HFFc6 (cell line): Measurements from ENCODE around the gene PGM5. TPM values are rescaled to one million over a fixed set of nuclear protein-coding genes. Genes with fewer than 3 reads are reported as not detected.
"Not testable (repeated sequence)": the region's sequence is repeated elsewhere in the genome, so short reads cannot be mapped to it uniquely, and the experiment has no call there.

Experiments
- DNase-seq: peaks from one replicate; pipeline ENCODE4 v3.0.0-alpha.2; 2018
- H3K27ac Mint-ChIP-seq: 2 replicates; pipeline ENCODE4 v1.8.0; 2020; ENCODE audit warnings: mild to moderate bottlenecking, mixed read lengths
- H3K27me3 Mint-ChIP-seq: 2 replicates; pipeline ENCODE4 v1.8.0; 2021; ENCODE audit warnings: mild to moderate bottlenecking, moderate library complexity, mixed read lengths; ENCODE audit not compliant: insufficient read depth
- H3K36me3 Mint-ChIP-seq: 2 replicates; pipeline ENCODE4 v1.8.0; 2021; ENCODE audit warnings: low read depth, mixed read lengths
- H3K4me1 Mint-ChIP-seq: 2 replicates; pipeline ENCODE4 v1.8.0; 2020; ENCODE audit warnings: low read depth, mixed read lengths
- H3K4me3 Mint-ChIP-seq: 2 replicates; pipeline ENCODE4 v1.8.0; 2020; ENCODE audit warnings: mild to moderate bottlenecking, moderate library complexity, mixed read lengths
- H3K9me3 Mint-ChIP-seq: 2 replicates; pipeline ENCODE4 v1.8.0; 2020; ENCODE audit warnings: mild to moderate bottlenecking, mixed read lengths
- CTCF ChIP-seq: fragments of 200-600 bp; sonication (generic); IDR thresholded peaks from 2 replicates; pipeline ENCODE4 v1.5.0; 2021; ENCODE audit warnings: antibody characterized with exemption, mild to moderate bottlenecking
- total RNA-seq, 6 experiments: library from RNA; stranded (reverse); fragmentation: NEBNext Ultra II Directional; extraction: Animal tissue kit (Norgen Biotek cat#: 25700); gene quantifications; 2 replicates in 1 of 6; 3 replicates in 5 of 6; pipeline ENCODE4 v1.2.3, GENCODE V29; 2021

PGM5 gene
- total RNA-seq, 6 experiments from 2014 or later = 0.24 to 0.85 (median 0.35) TPM; not detected in 1

- H3K36me3 Mint-ChIP-seq, H3K4me1 Mint-ChIP-seq, H3K9me3 Mint-ChIP-seq, H3K27ac Mint-ChIP-seq, H3K27me3 Mint-ChIP-seq, H3K4me3 Mint-ChIP-seq: not testable (repeated sequence)
- peak; percentile 56 for DNase-seq
Measured at GRCh38 chr9:68397095-68397423, 40.6 kb downstream of the PGM5 start.

- not testable (repeated sequence) for H3K27ac Mint-ChIP-seq, DNase-seq, H3K36me3 Mint-ChIP-seq, H3K27me3 Mint-ChIP-seq, H3K9me3 Mint-ChIP-seq, H3K4me1 Mint-ChIP-seq, H3K4me3 Mint-ChIP-seq
Measured at GRCh38 chr9:68397796-68398195, 41.4 kb downstream of the PGM5 start.

DNA sequence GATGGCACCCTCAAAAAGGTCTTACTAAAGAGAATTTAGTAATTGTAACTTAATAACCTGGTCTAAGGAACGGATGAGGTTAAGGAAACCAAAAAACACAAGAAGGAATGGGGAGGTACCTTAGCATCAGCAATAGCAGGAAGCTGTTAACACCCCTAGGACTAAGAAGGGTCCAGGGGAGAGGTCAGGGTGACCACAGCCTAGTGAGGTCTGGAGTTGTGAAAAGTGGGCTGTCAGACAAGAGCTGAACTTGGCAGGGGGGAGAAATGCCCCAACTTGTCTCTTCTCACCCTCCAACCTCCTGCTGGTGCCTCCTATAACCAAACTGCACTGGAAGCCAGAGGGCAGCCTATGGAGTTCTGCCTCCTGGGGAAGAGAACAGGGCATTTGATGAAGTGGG, 41.9 kb downstream of the PGM5 start:
- H3K27me3 Mint-ChIP-seq, H3K4me1 Mint-ChIP-seq, H3K9me3 Mint-ChIP-seq, H3K36me3 Mint-ChIP-seq, DNase-seq, H3K27ac Mint-ChIP-seq, H3K4me3 Mint-ChIP-seq: not testable (repeated sequence)

DNA sequence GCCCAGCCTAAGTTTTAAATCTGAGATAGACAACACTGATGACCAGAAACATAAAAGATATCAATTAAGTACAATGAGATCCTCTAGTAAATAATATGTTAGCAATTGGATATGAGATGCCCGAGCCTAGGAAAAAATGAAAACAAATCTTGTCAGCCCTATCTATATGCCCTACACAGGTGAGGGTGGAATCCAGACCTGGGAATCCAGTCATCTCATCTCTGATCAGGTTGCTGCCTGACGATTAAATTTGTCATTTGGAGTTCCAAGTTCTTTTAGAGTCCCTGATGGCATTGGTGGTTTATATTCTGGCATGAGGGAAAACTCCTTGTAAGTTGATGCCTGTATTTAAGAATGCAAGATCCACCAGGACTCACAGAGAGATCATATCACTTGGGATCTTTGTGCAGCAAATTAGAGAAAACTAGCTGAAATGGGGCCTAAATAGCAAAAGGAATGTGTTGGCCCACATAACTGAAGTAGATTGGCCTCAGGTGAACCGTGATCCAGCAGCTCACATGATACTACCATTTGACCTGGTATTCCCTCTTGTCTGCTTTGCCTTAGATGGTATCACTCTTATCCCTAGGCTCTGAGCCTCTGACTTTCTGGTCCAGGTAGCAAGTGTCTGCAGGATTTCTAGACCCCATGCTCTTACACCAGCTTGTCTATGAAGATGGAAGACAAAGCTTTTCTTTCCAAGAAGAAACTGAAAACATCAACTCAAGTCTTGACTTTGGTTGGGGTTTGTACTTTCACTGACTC, 48.2 kb downstream of the PGM5 start:
- not testable (repeated sequence) for H3K27ac Mint-ChIP-seq, DNase-seq, H3K4me3 Mint-ChIP-seq, H3K36me3 Mint-ChIP-seq, H3K27me3 Mint-ChIP-seq, H3K9me3 Mint-ChIP-seq, H3K4me1 Mint-ChIP-seq

DNA sequence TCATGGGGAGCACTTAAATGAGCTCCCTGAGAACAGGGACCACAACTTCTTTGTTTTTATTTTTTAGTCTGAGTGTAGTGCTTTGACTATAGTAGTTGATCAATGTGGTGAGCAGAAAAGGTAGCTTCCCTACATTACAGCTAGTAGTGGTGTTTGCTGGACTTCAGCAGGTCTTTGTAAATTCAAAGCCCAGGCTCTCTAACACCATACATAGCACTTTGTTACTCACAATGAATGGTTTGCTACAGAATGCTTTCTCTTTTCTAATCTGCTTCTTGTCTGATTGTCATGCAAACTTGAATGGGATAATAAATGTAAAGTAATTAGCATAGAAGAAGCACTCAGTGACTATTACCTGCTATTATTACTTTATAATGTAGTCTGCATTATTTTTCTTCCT, 55.5 kb downstream of the PGM5 start:
- H3K36me3 Mint-ChIP-seq, H3K4me1 Mint-ChIP-seq, H3K27ac Mint-ChIP-seq, DNase-seq, H3K4me3 Mint-ChIP-seq, H3K9me3 Mint-ChIP-seq, H3K27me3 Mint-ChIP-seq: not testable (repeated sequence)

GRCh38 chr9:68412754-68413153, 56.3 kb downstream of the PGM5 start:
- H3K27me3 Mint-ChIP-seq, DNase-seq, H3K4me3 Mint-ChIP-seq, H3K9me3 Mint-ChIP-seq, H3K36me3 Mint-ChIP-seq, H3K27ac Mint-ChIP-seq, H3K4me1 Mint-ChIP-seq: not testable (repeated sequence)

DNA sequence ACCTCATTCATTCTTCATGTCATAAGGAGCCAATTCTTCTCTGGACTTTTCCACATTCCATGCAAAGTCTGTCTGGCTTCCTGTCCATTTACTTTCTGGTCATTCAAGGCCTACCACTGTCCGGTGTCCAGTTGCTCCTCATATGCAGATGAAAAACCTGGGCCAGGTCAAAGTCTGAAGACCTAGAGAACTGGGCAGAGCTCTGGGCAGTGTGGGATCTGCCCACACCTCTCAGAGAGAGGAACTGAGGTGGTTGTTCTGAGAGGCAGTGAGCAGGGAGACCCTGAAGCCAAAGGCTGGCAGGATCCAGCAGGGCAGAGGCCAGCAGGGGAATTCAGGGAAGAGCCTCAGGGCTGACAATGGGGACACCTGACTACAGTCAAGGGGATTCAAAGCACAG, 58.7 kb downstream of the PGM5 start:
- not testable (repeated sequence) for H3K4me1 Mint-ChIP-seq, H3K27me3 Mint-ChIP-seq, DNase-seq, H3K4me3 Mint-ChIP-seq, H3K36me3 Mint-ChIP-seq, H3K27ac Mint-ChIP-seq, H3K9me3 Mint-ChIP-seq

GRCh38 chr9:68416936-68417564, 60.6 kb downstream of the PGM5 start:
- Mint-ChIP-seq H3K36me3 (no peaks in the 10 kb centered on the region), H3K27me3 (peaks cover 5% of the 10 kb centered on the region; the same call in 1 of the 2 replicates), H3K4me1 (no peaks in the 10 kb centered on the region), H3K9me3 (peaks cover 4% of the 10 kb centered on the region), H3K4me3 (no peak overlapping the region), H3K27ac (no peak overlapping the region)
- TF ChIP-seq CTCF = peak; percentile 22; the same call in 1 of the 2 replicates
- DNase-seq = no peak

DNA sequence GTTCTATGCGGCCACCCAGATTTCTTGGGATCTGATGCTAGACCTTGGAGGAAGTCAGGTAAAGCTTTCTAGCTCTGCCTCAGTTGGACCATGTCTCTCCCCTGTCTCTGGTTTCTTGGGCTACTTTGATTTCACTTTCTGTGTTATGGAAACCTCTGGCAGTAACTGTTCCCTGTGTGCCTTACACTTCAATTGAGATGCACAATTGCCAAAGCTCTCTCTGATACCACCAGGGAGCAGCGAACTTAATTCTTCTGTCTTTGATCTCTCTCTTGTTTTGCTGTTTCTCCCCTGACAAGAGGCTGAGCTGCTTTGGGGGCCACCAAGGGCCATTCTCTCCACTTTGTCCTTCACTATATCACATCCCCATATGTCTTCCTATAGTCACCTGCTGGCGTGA, 61.4 kb downstream of the PGM5 start:
- Mint-ChIP-seq H3K36me3 (no peaks in the 10 kb centered on the region), H3K4me3 (no peak overlapping the region), H3K27me3 (peaks cover 5% of the 10 kb centered on the region; the same call in 1 of the 2 replicates), H3K9me3 (peaks cover 4% of the 10 kb centered on the region), H3K27ac (no peak overlapping the region), H3K4me1 (no peaks in the 10 kb centered on the region)
- no peak for TF ChIP-seq CTCF
- no peak for DNase-seq
